HepG2 (cell line): ENCODE results near the gene ACAT1. TPM values are rescaled to one million over a fixed set of nuclear protein-coding genes. Genes with fewer than 3 reads are reported as not detected.

Experiments used
- ATAC-seq: fragments of 200-7000 bp; cut with Tn5 transposase; 3 replicates; pipeline ENCODE4 v1.9.1; 2020; ENCODE audit warnings: mild to moderate bottlenecking, moderate library complexity
- BruUV-seq: library from RNA; stranded (reverse); fragments of 400-500 nt; replicated peaks from 2 replicates; lab custom pipeline; 2021; lab: Mats Ljungman, UMichigan
- CTCF ChIA-PET: fragments of 300-600 bp; formaldehyde crosslinking; extraction: SDS; loops from one replicate; lab custom pipeline; 2021; ENCODE audit warnings: low total read pairs, inconsistent platforms, low intra/inter-chr PET ratio; lab: Yijun Ruan, JAX
- POLR2A ChIA-PET: fragments of 350-600 bp; sonication (Branson Sonifier 250); formaldehyde crosslinking; loops from one replicate; lab custom pipeline; 2020; ENCODE audit warnings: antibody characterized with exemption, inconsistent platforms; lab: Yijun Ruan, JAX
- DNase-seq: peaks from one replicate; pipeline ENCODE4 v3.0.0-alpha.2; 2015; ENCODE audit warnings: low spot score
- FAIRE-seq: peaks from 3 replicates; lab custom pipeline; 2011; peaks lifted over from hg19 to GRCh38; lab: Jason Lieb, UNC
- H2AFZ ChIP-seq: one replicate; pipeline ENCODE4 v1.6.1; 2011; ENCODE audit warnings: low read length, inconsistent platforms
- H3K27ac ChIP-seq: fragments of 300-600 bp; 3 replicates; pipeline ENCODE4 v1.8.0; 2011; ENCODE audit warnings: mixed run types, mild to moderate bottlenecking, mixed read lengths, low read length, inconsistent platforms; ENCODE audit not compliant: insufficient read depth; ENCODE audit errors: extremely low read length
- H3K27me3 ChIP-seq, 2 experiments: fragments of 200-600 bp in 1 of 2; 2 replicates in 1 of 2; 3 replicates in 1 of 2; pipeline versions ENCODE4 v1.6.0 to v1.8.0; 2011; ENCODE audit warnings: low read length in 2 of 2, mild to moderate bottlenecking in 2 of 2, moderate library complexity in 2 of 2, inconsistent platforms in 1 of 2; ENCODE audit not compliant: insufficient read depth in 2 of 2, control insufficient read depth in 1 of 2
- H3K36me3 ChIP-seq, 2 experiments: fragments of 200-600 bp in 1 of 2; replicated peaks in 1 of 2; 2 replicates in 1 of 2; 3 replicates in 1 of 2; pipeline versions ENCODE4 v1.5.1 to v1.8.0; 2011; ENCODE audit warnings: low read length in 2 of 2, inconsistent platforms in 1 of 2; ENCODE audit not compliant: insufficient read depth in 2 of 2, control insufficient read depth in 1 of 2
- H3K4me1 ChIP-seq: 2 replicates; pipeline ENCODE4 v1.5.1; 2012; ENCODE audit warnings: low read length, inconsistent platforms; ENCODE audit not compliant: insufficient read depth
- H3K4me2 ChIP-seq: 2 replicates; pipeline ENCODE4 v1.6.0; 2011; ENCODE audit warnings: low read depth, low read length, inconsistent platforms
- H3K4me3 ChIP-seq, 3 experiments: fragments of 200-600 bp in 1 of 3; sonication (generic), shearing (Covaris generic) in 1 of 3; replicated peaks in 1 of 3; 2 replicates each; pipeline ENCODE4 v1.5.1; 2011 to 2016; ENCODE audit warnings: low read length in 3 of 3, inconsistent platforms in 2 of 3, low read depth in 2 of 3, mild to moderate bottlenecking in 2 of 3, control low read depth in 1 of 3, mixed read lengths in 1 of 3; ENCODE audit not compliant: insufficient read depth in 1 of 3
- H3K79me2 ChIP-seq: one replicate; pipeline ENCODE4 v1.6.1; 2011; ENCODE audit warnings: low read length, inconsistent platforms; ENCODE audit not compliant: insufficient read depth
- H3K9ac ChIP-seq: 2 replicates; pipeline ENCODE4 v1.6.0; 2011; ENCODE audit warnings: mild to moderate bottlenecking, low read depth, low read length, inconsistent platforms; ENCODE audit not compliant: insufficient read depth
- H3K9me3 ChIP-seq: 2 replicates; pipeline ENCODE4 v1.5.1; 2012; ENCODE audit warnings: mild to moderate bottlenecking, low read length
- H4K20me1 ChIP-seq: 2 replicates; pipeline ENCODE4 v1.6.0; 2011; ENCODE audit warnings: inconsistent platforms, mild to moderate bottlenecking, low read length, moderate library complexity; ENCODE audit not compliant: insufficient read depth
- ZSCAN12 ChIP-seq: sonication (generic); formaldehyde crosslinking; IDR thresholded peaks from 2 replicates; pipeline ENCODE4 v1.9.0; 2021; ENCODE audit warnings: mild to moderate bottlenecking, missing genetic modification reagents
- WGBS: methylation state at CpG from one replicate; pipeline ENCODE4 v1.1.6; 2017; ENCODE audit warnings: low lambda C conversion rate; 5-methylcytosine and 5-hydroxymethylcytosine counted together
- in situ Hi-C: cut with HindIII; loops from 2 replicates; pipeline ENCODE4 v1.10.0; 2017; ENCODE audit warnings: low pct_unique_long_range_greater_than_20kb; ENCODE audit not compliant: extremely low pct_ligation_motif_present
- intact Hi-C: fragments of 100-400 bp; cut with micrococcal nuclease; formaldehyde crosslinking; loops from one replicate; pipeline ENCODE4 v1.10.0; 2022; ENCODE audit not compliant: unreplicated experiment
- polyA plus RNA-seq, 8 experiments: library from polyadenylated mRNA; depleted of rRNA in 3 of 8; stranded (reverse) in 7 of 8; unstranded in 1 of 8; fragments of >200 nt; fragmentation: Illumina TruSeq in 4 of 8; extraction: Trizol in 4 of 8; gene quantifications; 2 replicates each; pipeline versions ENCODE4 v1.2.1 to v1.2.3, GENCODE V29; 2011 to 2016; ENCODE audit warnings: low read depth in 4 of 8, missing spikeins in 1 of 8, mixed read lengths in 1 of 8; ENCODE audit not compliant: insufficient read depth in 1 of 8
- total RNA-seq, 5 experiments: library from RNA; depleted of rRNA; stranded (reverse); fragments of >200 nt; fragmentation: Illumina TruSeq; extraction: Trizol; gene quantifications; 2 replicates each; pipeline ENCODE4 v1.2.3, GENCODE V29; 2016; ENCODE audit warnings: low read depth in 1 of 5
- TF ChIP-seq, protein P1 (sequence below): IDR thresholded peaks from 2 replicates; pipeline ENCODE4 v1.4.0; 2020; ENCODE audit warnings: mild to moderate bottlenecking, missing genetic modification reagents
- TF ChIP-seq, protein P2 (sequence below): sonication (generic); formaldehyde crosslinking; IDR thresholded peaks from 2 replicates; pipeline ENCODE4 v1.8.1; 2023; ENCODE audit warnings: mild to moderate bottlenecking, missing genetic modification reagents
- TF ChIP-seq, protein P3 (sequence below): sonication (generic); formaldehyde crosslinking; IDR thresholded peaks from 2 replicates; pipeline ENCODE4 v1.4.0; 2020; ENCODE audit warnings: missing genetic modification reagents

The ACAT1 gene
- total and polyA plus RNA-seq, 2 of the 13 experiments (the other 11 are each of a cell fraction or from before 2014, with no cell fraction given), result 103 to 165 TPM

DNA sequence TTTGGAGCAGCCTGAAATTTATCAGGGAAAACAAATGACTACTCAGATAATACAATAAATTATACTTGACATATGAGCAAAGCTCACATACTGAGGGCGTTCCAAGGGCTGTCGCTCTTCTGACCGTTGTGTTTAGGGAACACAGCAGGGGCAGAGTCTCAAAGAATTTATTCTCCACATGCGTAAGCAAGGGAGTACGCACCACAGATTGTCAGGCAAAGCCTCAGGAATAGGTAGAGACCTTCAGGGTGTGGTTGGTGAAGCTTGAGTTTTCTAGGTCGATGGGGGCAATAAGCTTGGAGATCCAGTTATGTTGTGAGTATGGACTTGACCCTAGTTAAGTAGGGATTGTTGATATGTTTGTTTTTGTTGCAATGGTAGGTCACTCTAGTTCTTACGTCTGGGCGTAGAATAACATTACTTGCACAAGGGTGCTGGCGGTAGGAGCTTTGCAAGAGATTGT is 830 bp downstream of the ACAT1 start (continued):
- TF ChIP-seq, protein P1, sequence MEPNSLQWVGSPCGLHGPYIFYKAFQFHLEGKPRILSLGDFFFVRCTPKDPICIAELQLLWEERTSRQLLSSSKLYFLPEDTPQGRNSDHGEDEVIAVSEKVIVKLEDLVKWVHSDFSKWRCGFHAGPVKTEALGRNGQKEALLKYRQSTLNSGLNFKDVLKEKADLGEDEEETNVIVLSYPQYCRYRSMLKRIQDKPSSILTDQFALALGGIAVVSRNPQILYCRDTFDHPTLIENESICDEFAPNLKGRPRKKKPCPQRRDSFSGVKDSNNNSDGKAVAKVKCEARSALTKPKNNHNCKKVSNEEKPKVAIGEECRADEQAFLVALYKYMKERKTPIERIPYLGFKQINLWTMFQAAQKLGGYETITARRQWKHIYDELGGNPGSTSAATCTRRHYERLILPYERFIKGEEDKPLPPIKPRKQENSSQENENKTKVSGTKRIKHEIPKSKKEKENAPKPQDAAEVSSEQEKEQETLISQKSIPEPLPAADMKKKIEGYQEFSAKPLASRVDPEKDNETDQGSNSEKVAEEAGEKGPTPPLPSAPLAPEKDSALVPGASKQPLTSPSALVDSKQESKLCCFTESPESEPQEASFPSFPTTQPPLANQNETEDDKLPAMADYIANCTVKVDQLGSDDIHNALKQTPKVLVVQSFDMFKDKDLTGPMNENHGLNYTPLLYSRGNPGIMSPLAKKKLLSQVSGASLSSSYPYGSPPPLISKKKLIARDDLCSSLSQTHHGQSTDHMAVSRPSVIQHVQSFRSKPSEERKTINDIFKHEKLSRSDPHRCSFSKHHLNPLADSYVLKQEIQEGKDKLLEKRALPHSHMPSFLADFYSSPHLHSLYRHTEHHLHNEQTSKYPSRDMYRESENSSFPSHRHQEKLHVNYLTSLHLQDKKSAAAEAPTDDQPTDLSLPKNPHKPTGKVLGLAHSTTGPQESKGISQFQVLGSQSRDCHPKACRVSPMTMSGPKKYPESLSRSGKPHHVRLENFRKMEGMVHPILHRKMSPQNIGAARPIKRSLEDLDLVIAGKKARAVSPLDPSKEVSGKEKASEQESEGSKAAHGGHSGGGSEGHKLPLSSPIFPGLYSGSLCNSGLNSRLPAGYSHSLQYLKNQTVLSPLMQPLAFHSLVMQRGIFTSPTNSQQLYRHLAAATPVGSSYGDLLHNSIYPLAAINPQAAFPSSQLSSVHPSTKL (CRISPR knock-in tag), result no peak
- TF ChIP-seq, protein P2, sequence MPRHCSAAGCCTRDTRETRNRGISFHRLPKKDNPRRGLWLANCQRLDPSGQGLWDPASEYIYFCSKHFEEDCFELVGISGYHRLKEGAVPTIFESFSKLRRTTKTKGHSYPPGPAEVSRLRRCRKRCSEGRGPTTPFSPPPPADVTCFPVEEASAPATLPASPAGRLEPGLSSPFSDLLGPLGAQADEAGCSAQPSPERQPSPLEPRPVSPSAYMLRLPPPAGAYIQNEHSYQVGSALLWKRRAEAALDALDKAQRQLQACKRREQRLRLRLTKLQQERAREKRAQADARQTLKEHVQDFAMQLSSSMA (CRISPR knock-in tag), result no peak
- TF ChIP-seq, protein P3, sequence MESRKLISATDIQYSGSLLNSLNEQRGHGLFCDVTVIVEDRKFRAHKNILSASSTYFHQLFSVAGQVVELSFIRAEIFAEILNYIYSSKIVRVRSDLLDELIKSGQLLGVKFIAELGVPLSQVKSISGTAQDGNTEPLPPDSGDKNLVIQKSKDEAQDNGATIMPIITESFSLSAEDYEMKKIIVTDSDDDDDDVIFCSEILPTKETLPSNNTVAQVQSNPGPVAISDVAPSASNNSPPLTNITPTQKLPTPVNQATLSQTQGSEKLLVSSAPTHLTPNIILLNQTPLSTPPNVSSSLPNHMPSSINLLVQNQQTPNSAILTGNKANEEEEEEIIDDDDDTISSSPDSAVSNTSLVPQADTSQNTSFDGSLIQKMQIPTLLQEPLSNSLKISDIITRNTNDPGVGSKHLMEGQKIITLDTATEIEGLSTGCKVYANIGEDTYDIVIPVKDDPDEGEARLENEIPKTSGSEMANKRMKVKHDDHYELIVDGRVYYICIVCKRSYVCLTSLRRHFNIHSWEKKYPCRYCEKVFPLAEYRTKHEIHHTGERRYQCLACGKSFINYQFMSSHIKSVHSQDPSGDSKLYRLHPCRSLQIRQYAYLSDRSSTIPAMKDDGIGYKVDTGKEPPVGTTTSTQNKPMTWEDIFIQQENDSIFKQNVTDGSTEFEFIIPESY (CRISPR knock-in tag), result no peak; the same call in 1 of the 2 replicates

DNA sequence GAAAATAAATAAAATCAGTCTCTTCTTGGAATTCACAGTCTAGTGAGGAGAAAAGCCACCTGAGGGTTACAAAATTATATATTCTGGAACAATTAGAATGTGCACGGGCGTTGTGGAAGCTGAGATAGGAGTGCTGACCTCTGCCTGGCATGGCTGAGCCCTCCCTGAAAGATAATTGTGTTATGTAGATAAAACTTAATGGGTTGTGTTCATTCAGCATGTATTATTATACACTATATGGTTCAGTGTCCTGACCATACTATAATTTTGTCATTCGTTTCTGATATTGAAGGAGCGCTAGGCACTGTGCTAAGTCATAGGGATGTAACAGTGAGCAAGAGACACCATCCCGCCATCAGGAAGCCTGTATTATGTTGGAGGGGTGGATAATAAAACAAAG is 3.7 kb downstream of the ACAT1 start:
- no peak for TF ChIP-seq ZSCAN12 (CRISPR knock-in tag)
- ChIA-PET CTCF (no interaction called here), POLR2A (no interaction called here)
- Histone ChIP-seq H3K36me3 (no peaks in the 10 kb centered on the region; a peak in 2 of 5 replicates), H3K79me2 (peaks cover 34% of the 10 kb centered on the region), H3K9ac (no peak overlapping the region), H3K27me3 (no peaks in the 10 kb centered on the region; a peak in 1 of 5 replicates), H2AFZ (no peak overlapping the region), H3K4me2 (no peak overlapping the region), H3K27ac (no peak overlapping the region), H3K9me3 (no peaks in the 10 kb centered on the region), H3K4me3 (no peak overlapping the region), H3K4me1 (peaks cover 37% of the 10 kb centered on the region), H4K20me1 (no peaks in the 10 kb centered on the region; the same call in 1 of the 2 replicates)
- ATAC-seq (no peak), DNase-seq (no peak), FAIRE-seq (no peak)
- no TSS peak for BruUV-seq
- intact Hi-C loops (loop anchor here (10.0 kb wide), 1 partner anchor 120 kb away; the partner anchor contains the start of gene CUL5), in situ Hi-C loops (loop anchor here (10.0 kb wide), 1 partner anchor 530 kb away; no protein-coding TSS in a partner anchor)
- 94% methylated on average over 5 of the region's 5 CpGs for WGBS
